ENCODE data around the gene CGB7.
"Not testable (repeated sequence)": the region's sequence is repeated elsewhere in the genome, so short reads cannot be mapped to it uniquely, and the experiment has no call there.

DNA sequence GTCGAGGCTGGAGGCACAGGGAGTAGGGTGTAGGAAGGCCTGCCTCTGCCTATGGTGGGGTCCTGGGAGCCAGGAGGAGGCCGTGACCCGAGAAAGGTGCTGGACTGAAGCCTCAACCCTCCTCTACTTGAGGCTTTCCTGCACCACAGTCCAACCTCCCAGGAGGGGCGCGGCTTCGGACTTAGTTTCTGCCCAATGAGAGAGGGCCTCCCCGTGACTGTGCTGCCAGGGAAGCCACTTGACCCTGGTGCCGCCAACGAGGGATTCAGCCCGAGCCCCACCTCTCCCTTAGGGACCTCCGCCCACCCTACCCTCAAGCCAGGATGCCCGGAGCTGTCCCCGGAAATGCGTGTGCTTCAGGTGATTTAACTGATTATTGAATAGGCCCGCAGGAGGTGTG, 33.3 kb downstream of the CGB7 start, which contains the start of gene CGB3:
- not testable (repeated sequence) for TF ChIP-seq POLR2A (IDR thresholded peaks at IDR 0.05)
- TF ChIP-seq, protein P1, sequence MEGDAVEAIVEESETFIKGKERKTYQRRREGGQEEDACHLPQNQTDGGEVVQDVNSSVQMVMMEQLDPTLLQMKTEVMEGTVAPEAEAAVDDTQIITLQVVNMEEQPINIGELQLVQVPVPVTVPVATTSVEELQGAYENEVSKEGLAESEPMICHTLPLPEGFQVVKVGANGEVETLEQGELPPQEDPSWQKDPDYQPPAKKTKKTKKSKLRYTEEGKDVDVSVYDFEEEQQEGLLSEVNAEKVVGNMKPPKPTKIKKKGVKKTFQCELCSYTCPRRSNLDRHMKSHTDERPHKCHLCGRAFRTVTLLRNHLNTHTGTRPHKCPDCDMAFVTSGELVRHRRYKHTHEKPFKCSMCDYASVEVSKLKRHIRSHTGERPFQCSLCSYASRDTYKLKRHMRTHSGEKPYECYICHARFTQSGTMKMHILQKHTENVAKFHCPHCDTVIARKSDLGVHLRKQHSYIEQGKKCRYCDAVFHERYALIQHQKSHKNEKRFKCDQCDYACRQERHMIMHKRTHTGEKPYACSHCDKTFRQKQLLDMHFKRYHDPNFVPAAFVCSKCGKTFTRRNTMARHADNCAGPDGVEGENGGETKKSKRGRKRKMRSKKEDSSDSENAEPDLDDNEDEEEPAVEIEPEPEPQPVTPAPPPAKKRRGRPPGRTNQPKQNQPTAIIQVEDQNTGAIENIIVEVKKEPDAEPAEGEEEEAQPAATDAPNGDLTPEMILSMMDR (IDR thresholded peaks at IDR 0.05 in 8 of 11, conservative IDR thresholded peaks at IDR 0.05 in 3 of 11) = not testable (repeated sequence)
